WTC11 (cell line): ENCODE results near the gene ZMIZ2. TPM values are rescaled to one million over a fixed set of nuclear protein-coding genes. Genes with fewer than 3 reads are reported as not detected.

ENCODE experiments used
- ATAC-seq: fragments of 200-7000 bp; cut with Tn5 transposase; 2 replicates; pipeline ENCODE4 v1.10.0; 2021; ENCODE audit warnings: mild to moderate bottlenecking, moderate library complexity
- CTCF ChIA-PET: fragments of 300-600 bp; sonication (Branson Sonifier 250); formaldehyde crosslinking; loops from one replicate; lab custom pipeline; 2021; ENCODE audit warnings: antibody characterized with exemption; lab: Charles Lee
- POLR2A ChIA-PET: fragments of 350-600 bp; sonication (Branson Sonifier 250); formaldehyde crosslinking; loops from one replicate; lab custom pipeline; 2021; ENCODE audit warnings: antibody characterized with exemption; lab: Charles Lee
- DNase-seq: peaks from one replicate; pipeline ENCODE4 v3.0.0; 2021; ENCODE audit warnings: low spot score
- H3K27ac Mint-ChIP-seq: 2 replicates; pipeline ENCODE4 v1.8.0; 2021; ENCODE audit warnings: mixed read lengths
- H3K27me3 Mint-ChIP-seq: 2 replicates; pipeline ENCODE4 v1.8.0; 2021; ENCODE audit warnings: low read depth, mild to moderate bottlenecking, moderate library complexity, mixed read lengths
- H3K36me3 Mint-ChIP-seq: 2 replicates; pipeline ENCODE4 v1.8.0; 2021; ENCODE audit warnings: mixed read lengths
- H3K4me1 Mint-ChIP-seq: 2 replicates; pipeline ENCODE4 v1.8.0; 2022; ENCODE audit warnings: mixed read lengths
- H3K4me3 Mint-ChIP-seq: 2 replicates; pipeline ENCODE4 v1.8.0; 2021; ENCODE audit warnings: mild to moderate bottlenecking, moderate library complexity, mixed read lengths
- H3K9me3 Mint-ChIP-seq: 2 replicates; pipeline ENCODE4 v1.8.0; 2021; ENCODE audit warnings: mixed read lengths
- AFF4 ChIP-seq: sonication (generic); formaldehyde crosslinking; IDR thresholded peaks from 2 replicates; pipeline ENCODE4 v1.8.1; 2023; ENCODE audit warnings: mild to moderate bottlenecking, missing genetic modification reagents, borderline replicate concordance
- ATF6 ChIP-seq: sonication (generic); formaldehyde crosslinking; IDR thresholded peaks from 2 replicates; pipeline ENCODE4 v1.8.1; 2023; ENCODE audit warnings: mild to moderate bottlenecking, missing genetic modification reagents
- CREB1 ChIP-seq: sonication (generic); formaldehyde crosslinking; IDR thresholded peaks from 2 replicates; pipeline ENCODE4 v1.8.0; 2023; ENCODE audit warnings: mild to moderate bottlenecking, missing genetic modification reagents
- ESRRA ChIP-seq: sonication (generic); formaldehyde crosslinking; IDR thresholded peaks from 2 replicates; pipeline ENCODE4 v1.8.1; 2022; ENCODE audit warnings: mild to moderate bottlenecking, missing genetic modification reagents, borderline replicate concordance
- ETV6 ChIP-seq: sonication (generic); formaldehyde crosslinking; IDR thresholded peaks from 2 replicates; pipeline ENCODE4 v1.8.1; 2022; ENCODE audit warnings: mild to moderate bottlenecking, missing genetic modification reagents
- FOXK1 ChIP-seq: sonication (generic); formaldehyde crosslinking; IDR thresholded peaks from 2 replicates; pipeline ENCODE4 v1.8.0; 2022; ENCODE audit warnings: mild to moderate bottlenecking, moderate library complexity, missing genetic modification reagents
- HMGA2 ChIP-seq: fragments of 250-450 bp; sonication (Bioruptor Pico); IDR thresholded peaks from 2 replicates; pipeline ENCODE4 v1.4.0; 2021; ENCODE audit warnings: mild to moderate bottlenecking, moderate library complexity
- HMGXB4 ChIP-seq: sonication (generic); formaldehyde crosslinking; IDR thresholded peaks from 2 replicates; pipeline ENCODE4 v1.8.1; 2023; ENCODE audit warnings: mild to moderate bottlenecking, moderate library complexity, missing genetic modification reagents
- JAZF1 ChIP-seq: fragments of 250-450 bp; sonication (Bioruptor Pico); IDR thresholded peaks from 2 replicates; pipeline ENCODE4 v1.9.0; 2021; ENCODE audit warnings: moderate library complexity, mild to moderate bottlenecking, inconsistent platforms
- KAT7 ChIP-seq: sonication (generic); formaldehyde crosslinking; IDR thresholded peaks from 2 replicates; pipeline ENCODE4 v1.8.1; 2023; ENCODE audit warnings: missing genetic modification reagents, mild to moderate bottlenecking, borderline replicate concordance
- MAX ChIP-seq: sonication (generic); formaldehyde crosslinking; IDR thresholded peaks from 2 replicates; pipeline ENCODE4 v1.8.0; 2022; ENCODE audit warnings: mild to moderate bottlenecking, missing genetic modification reagents
- MXD4 ChIP-seq: fragments of 250-450 bp; sonication (Bioruptor Pico); IDR thresholded peaks from 2 replicates; pipeline ENCODE4 v1.8.0; 2021; ENCODE audit warnings: mild to moderate bottlenecking, moderate library complexity, borderline replicate concordance
- NR2C2 ChIP-seq: sonication (generic); formaldehyde crosslinking; IDR thresholded peaks from 2 replicates; pipeline ENCODE4 v1.8.0; 2022; ENCODE audit warnings: mild to moderate bottlenecking, missing genetic modification reagents
- PRRX2 ChIP-seq: fragments of 250-450 bp; sonication (Bioruptor Pico); IDR thresholded peaks from 2 replicates; pipeline ENCODE4 v1.8.0; 2021; ENCODE audit warnings: mild to moderate bottlenecking
- RORB ChIP-seq: fragments of 250-450 bp; sonication (Bioruptor Pico); IDR thresholded peaks from 2 replicates; pipeline ENCODE4 v1.9.0; 2021; ENCODE audit warnings: mild to moderate bottlenecking
- TEAD1 ChIP-seq: sonication (generic); formaldehyde crosslinking; IDR thresholded peaks from 2 replicates; pipeline ENCODE4 v1.8.0; 2022; ENCODE audit warnings: mild to moderate bottlenecking, missing genetic modification reagents
- ZNF138 ChIP-seq: sonication (generic); formaldehyde crosslinking; conservative IDR thresholded peaks from 2 replicates; pipeline ENCODE4 v1.8.1; 2022; ENCODE audit warnings: mild to moderate bottlenecking, moderate library complexity, missing genetic modification reagents
- ZNF423 ChIP-seq: fragments of 250-450 bp; sonication (Bioruptor Pico); IDR thresholded peaks from 2 replicates; pipeline ENCODE4 v2.1.2; 2022; ENCODE audit warnings: mild to moderate bottlenecking, moderate library complexity
- ZNF512 ChIP-seq: sonication (generic); formaldehyde crosslinking; IDR thresholded peaks from 2 replicates; pipeline ENCODE4 v1.8.1; 2022; ENCODE audit warnings: missing genetic modification reagents, borderline replicate concordance
- ZSCAN18 ChIP-seq: fragments of 250-450 bp; sonication (Bioruptor Pico); IDR thresholded peaks from 2 replicates; pipeline ENCODE4 v2.1.2; 2022; ENCODE audit warnings: mild to moderate bottlenecking, moderate library complexity
- total RNA-seq: library from RNA; stranded (reverse); gene quantifications from 3 replicates; pipeline ENCODE4 v1.2.3, GENCODE V29; 2021

ZMIZ2 gene
- total RNA-seq, 1 experiment from 2014 or later = 102 TPM

- TF ChIP-seq ZNF512 (CRISPR knock-in tag) = no peak
- no peak for TF ChIP-seq MAX (CRISPR knock-in tag)
- TF ChIP-seq ZNF423 (CRISPR knock-in tag) = no peak
- no peak for TF ChIP-seq HMGA2
- TF ChIP-seq ZNF138 (CRISPR knock-in tag) = no peak
Measured at GRCh38 chr7:44733708-44734481, 14.8 kb upstream of the ZMIZ2 start (continued).

GRCh38 chr7:44735403-44736165 lies 13.1 kb upstream of the ZMIZ2 start:
- CTCF ChIA-PET = no interaction called here
- TF ChIP-seq TEAD1 = no peak
- no peak for TF ChIP-seq HMGXB4 (CRISPR knock-in tag)
- no peak for TF ChIP-seq NR2C2 (CRISPR knock-in tag)
- TF ChIP-seq KAT7 = no peak
- ATAC-seq = no peak

GRCh38 chr7:44736896-44737295 lies 11.8 kb upstream of the ZMIZ2 start:
- H3K4me3 Mint-ChIP-seq = no peak overlapping the region
- CTCF ChIA-PET = interaction anchor here (0.5 kb wide), 1 partner anchor 161 kb away, joined by 3 read pairs; no protein-coding TSS in a partner anchor
- H3K9me3 Mint-ChIP-seq = 0 out of 2 replicates have a peak, but pooled peaks cover 5% of the 10 kb centered on the region
- POLR2A ChIA-PET = no interaction called here
- H3K27ac Mint-ChIP-seq = no peak overlapping the region
- H3K36me3 Mint-ChIP-seq = no peaks in the 10 kb centered on the region
- H3K4me1 Mint-ChIP-seq = no peaks in the 10 kb centered on the region
- no peak for ATAC-seq
- H3K27me3 Mint-ChIP-seq = no peaks in the 10 kb centered on the region
- DNase-seq = no peak
- TF ChIP-seq RORB (CRISPR knock-in tag) (no peak), AFF4 (no peak), CREB1 (CRISPR knock-in tag) (no peak), ESRRA (no peak), MXD4 (CRISPR knock-in tag) (no peak), ZSCAN18 (CRISPR knock-in tag) (no peak), PRRX2 (no peak), ETV6 (no peak), JAZF1 (CRISPR knock-in tag) (no peak), ATF6 (CRISPR knock-in tag) (no peak), FOXK1 (no peak)

More at GRCh38 chr7:44735403-44736165, 13.1 kb upstream of the ZMIZ2 start:
- POLR2A ChIA-PET = no interaction called here
- Mint-ChIP-seq H3K9me3 (0 out of 2 replicates have a peak, but pooled peaks cover 5% of the 10 kb centered on the region), H3K4me1 (no peaks in the 10 kb centered on the region), H3K4me3 (no peak overlapping the region), H3K27me3 (no peaks in the 10 kb centered on the region), H3K27ac (no peak overlapping the region), H3K36me3 (no peaks in the 10 kb centered on the region)
- DNase-seq = no peak
